HL-60 (cell line): ENCODE data around the gene NOD2.

ENCODE experiments used
- TF ChIP-seq, protein P1 (sequence below): IDR thresholded peaks from 2 replicates; pipeline ENCODE4 v1.6.1; 2012; ENCODE audit warnings: low read depth; ENCODE audit not compliant: insufficient replicate concordance
- TF ChIP-seq, protein P2 (sequence below): IDR thresholded peaks from one replicate; pipeline ENCODE4 v1.5.1; 2011; ENCODE audit warnings: low read length, control low read depth, inconsistent platforms; ENCODE audit not compliant: insufficient read depth

DNA sequence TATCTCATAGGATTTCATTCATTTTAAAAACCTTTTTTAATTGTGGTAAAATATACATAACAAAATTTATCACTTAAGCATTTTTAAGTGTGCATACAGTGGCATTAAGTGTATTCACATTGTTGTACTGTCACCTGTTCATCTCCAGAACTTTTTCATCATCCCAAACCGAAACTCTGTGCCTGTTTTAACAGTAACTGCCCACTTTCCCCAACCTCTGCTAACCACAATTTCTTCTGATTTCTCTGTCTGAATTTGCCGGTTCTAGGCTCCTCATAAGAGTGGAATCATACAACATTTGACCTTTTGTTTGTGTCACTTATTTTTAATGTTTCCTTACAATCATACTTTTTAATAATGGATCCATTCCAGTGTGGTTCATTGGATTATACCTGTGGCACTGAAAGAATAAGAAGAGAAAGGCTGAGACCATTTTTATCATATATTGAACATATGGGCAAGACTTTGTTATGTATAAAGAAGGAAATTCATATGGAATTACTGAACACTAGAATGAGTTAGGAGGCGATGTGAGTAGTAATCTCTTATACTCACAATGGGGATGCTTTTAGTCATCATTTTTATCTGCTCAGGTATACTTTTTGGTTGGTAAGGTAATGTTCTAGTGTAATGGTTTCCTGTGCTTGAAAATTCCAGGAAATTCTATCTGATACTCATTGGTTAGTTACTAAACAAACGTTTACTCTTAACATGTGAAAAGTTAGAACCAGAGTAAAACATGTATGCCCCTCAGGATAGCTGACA, 59.2 kb downstream of the NOD2 start:
- TF ChIP-seq, protein P1, sequence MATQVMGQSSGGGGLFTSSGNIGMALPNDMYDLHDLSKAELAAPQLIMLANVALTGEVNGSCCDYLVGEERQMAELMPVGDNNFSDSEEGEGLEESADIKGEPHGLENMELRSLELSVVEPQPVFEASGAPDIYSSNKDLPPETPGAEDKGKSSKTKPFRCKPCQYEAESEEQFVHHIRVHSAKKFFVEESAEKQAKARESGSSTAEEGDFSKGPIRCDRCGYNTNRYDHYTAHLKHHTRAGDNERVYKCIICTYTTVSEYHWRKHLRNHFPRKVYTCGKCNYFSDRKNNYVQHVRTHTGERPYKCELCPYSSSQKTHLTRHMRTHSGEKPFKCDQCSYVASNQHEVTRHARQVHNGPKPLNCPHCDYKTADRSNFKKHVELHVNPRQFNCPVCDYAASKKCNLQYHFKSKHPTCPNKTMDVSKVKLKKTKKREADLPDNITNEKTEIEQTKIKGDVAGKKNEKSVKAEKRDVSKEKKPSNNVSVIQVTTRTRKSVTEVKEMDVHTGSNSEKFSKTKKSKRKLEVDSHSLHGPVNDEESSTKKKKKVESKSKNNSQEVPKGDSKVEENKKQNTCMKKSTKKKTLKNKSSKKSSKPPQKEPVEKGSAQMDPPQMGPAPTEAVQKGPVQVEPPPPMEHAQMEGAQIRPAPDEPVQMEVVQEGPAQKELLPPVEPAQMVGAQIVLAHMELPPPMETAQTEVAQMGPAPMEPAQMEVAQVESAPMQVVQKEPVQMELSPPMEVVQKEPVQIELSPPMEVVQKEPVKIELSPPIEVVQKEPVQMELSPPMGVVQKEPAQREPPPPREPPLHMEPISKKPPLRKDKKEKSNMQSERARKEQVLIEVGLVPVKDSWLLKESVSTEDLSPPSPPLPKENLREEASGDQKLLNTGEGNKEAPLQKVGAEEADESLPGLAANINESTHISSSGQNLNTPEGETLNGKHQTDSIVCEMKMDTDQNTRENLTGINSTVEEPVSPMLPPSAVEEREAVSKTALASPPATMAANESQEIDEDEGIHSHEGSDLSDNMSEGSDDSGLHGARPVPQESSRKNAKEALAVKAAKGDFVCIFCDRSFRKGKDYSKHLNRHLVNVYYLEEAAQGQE, result no peak
- TF ChIP-seq, protein P2, sequence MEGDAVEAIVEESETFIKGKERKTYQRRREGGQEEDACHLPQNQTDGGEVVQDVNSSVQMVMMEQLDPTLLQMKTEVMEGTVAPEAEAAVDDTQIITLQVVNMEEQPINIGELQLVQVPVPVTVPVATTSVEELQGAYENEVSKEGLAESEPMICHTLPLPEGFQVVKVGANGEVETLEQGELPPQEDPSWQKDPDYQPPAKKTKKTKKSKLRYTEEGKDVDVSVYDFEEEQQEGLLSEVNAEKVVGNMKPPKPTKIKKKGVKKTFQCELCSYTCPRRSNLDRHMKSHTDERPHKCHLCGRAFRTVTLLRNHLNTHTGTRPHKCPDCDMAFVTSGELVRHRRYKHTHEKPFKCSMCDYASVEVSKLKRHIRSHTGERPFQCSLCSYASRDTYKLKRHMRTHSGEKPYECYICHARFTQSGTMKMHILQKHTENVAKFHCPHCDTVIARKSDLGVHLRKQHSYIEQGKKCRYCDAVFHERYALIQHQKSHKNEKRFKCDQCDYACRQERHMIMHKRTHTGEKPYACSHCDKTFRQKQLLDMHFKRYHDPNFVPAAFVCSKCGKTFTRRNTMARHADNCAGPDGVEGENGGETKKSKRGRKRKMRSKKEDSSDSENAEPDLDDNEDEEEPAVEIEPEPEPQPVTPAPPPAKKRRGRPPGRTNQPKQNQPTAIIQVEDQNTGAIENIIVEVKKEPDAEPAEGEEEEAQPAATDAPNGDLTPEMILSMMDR, result no peak
